Measurements from ENCODE around the gene GRM5. TPM values are rescaled to one million over a fixed set of nuclear protein-coding genes. Genes with fewer than 3 reads are reported as not detected.

Gene GRM5
- polyA plus RNA-seq, 3 donors: 0.17 to 0.20 (median 0.19) TPM

DNA sequence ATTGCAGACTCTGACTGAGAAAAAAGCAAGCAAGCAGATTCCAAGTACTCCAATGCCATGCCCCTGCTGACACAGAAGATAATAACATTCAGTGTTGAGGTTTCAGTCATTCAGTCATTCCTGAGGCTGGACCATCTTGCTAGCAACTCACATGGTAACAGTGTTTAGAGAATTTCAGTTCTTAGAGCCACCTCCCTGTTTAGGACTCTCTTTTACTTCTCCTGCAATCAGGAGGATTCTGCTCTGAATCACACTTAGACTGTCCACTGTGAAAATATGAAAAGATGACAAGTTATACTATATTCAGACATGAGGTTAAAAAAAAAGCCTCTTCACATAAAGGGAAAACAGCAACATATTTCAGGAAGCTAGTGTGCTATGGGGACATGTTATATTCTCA, 544.4 kb downstream of the GRM5 start:
- DNase-seq (ENCODE audit: low read depth in 3 of 3, low spot score in 2 of 3): no peak

DNA sequence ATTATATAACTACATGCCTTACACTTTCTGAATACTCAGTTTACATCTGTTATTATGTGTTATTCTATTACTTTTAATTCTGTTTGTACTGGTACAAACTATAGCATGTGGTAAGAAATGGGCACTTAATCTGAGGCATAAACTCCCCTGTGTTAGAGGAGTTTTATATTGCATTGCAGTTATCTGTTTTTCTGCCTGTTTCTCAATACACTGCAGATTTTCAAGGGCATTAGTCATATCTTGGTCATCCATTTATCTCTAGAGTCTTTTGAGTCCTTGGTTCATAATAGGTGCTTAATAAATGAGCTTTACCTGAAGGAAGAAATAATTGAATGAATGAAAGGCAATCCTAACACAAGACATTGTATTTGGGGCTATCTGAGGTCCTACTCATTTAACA, 545.4 kb downstream of the GRM5 start:
- no peak for DNase-seq (ENCODE audit: low read depth in 3 of 3, low spot score in 2 of 3)

GRCh38 chr11:88515002-88515401, 550.8 kb downstream of the GRM5 start:
- DNase-seq (ENCODE audit: low read depth in 3 of 3, low spot score in 2 of 3): no peak

- no peak for DNase-seq (ENCODE audit: low read depth in 3 of 3, low spot score in 2 of 3)
These were observed 554.8 kb downstream of the GRM5 start for GRCh38 chr11:88511006-88511405.

GRCh38 chr11:88508759-88509581, 556.8 kb downstream of the GRM5 start:
- DNase-seq (ENCODE audit: low read depth in 3 of 3, low spot score in 2 of 3): peak in 2 of 3 donors; percentile 24 to 31

- DNase-seq (ENCODE audit: low read depth in 3 of 3, low spot score in 2 of 3): peak in 1 of 3 donors; percentile 27
These were observed 557.4 kb downstream of the GRM5 start for GRCh38 chr11:88508418-88508758.

GRCh38 chr11:88507771-88508417, 557.9 kb downstream of the GRM5 start:
- DNase-seq (ENCODE audit: low read depth in 3 of 3, low spot score in 2 of 3): peak in 1 of 3 donors; percentile 24

DNA sequence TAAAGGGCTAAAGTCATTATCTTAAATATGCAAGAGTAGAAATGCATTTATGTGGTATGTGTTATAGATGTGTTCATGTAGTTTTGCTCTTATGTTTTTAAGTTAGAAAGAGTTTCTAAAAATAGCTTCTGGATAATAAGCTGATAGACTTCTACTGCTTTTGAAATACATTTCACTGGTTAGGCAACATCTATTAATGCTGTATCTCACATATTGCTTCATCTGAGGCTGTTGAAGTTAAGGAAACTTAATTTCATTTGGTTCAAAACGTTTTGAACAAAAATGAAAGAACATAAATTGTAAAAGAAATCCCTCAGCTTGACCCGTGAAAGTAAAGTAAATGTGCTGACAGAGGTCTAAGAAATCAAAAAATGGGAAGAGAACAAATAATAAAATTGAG, 564.2 kb downstream of the GRM5 start:
- DNase-seq (ENCODE audit: low read depth in 3 of 3, low spot score in 2 of 3): no peak

DNA sequence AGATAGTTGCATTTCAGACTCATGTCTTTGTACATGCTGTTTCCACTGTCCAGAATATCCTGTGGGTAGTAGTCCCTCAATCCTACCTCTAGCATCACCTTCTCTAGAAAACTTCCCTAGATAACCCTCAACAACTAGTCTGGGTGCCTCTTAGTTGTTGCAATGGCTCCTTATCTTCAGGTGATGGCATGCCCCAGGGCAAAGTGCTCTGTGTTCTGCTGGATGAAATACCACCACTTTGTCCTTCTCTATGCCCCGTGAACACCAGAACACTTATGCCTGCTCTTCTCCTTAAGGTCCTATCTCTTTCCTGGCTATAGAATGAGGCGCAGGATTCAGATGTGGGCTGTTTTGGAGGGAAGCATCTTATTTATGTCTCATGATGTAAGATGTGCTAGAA, 569.9 kb downstream of the GRM5 start:
- DNase-seq (ENCODE audit: low read depth in 3 of 3, low spot score in 2 of 3): no peak

- DNase-seq (ENCODE audit: low read depth in 3 of 3, low spot score in 2 of 3): no peak
These were observed 570.9 kb downstream of the GRM5 start for GRCh38 chr11:88494848-88495247.

DNA sequence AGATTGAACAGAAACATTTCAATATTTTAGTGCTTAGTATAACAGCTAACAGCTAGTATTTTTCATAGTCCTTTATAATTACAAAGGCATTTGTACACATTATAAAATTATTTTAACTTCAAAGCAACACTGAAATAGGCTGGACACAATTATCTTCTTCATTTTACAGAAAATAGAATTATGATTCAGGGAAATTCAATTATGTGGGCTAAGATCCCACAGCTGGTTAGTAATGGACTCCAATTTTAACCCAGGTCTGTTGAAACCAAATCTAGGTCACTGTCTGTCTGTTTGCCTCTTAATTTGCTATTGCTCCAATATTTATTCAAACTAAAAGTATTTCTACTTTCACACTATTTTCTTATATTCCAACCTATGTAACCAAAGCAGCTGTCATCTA, 574.1 kb downstream of the GRM5 start:
- DNase-seq (ENCODE audit: low read depth in 3 of 3, low spot score in 2 of 3): no peak

DNA sequence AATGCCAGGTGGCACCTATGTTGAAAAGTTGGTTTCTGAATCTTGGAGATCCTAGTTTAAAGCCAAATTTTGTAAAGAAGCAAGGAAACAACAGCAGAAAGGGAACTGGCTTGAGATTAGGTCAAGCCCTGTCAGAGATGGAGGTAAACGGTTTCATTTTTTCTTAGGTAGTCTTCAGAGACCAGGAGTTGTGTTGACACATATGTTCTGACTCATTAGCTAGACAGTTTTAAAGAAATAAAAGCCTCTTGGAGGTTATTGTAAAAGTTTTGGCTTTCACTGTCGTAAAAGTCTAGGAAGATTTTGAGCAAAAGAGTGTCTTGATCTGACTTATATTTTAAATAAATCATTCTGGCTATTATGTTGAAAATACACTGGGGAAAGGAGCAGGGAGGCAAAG, 576.8 kb downstream of the GRM5 start:
- DNase-seq (ENCODE audit: low read depth in 3 of 3, low spot score in 2 of 3): no peak

DNA sequence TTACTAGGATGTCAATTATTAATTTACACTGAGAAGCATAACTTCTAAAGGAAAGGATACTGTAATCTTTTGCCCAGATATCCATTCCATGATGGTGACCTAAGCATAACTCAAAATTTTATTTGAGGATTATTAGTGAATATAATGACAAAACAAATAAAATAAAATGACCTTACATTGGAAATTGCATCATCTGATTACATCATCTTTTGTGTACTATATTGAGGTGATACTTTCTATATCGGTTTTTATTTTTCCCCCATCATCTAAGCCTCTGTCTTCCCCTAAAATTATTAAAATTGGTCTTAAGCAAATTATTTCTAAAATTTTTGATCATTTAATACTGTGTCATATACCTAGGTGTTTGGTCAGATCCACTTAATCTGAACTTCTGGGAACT, 578.1 kb downstream of the GRM5 start:
- DNase-seq (ENCODE audit: low read depth in 3 of 3, low spot score in 2 of 3): no peak

GRCh38 chr11:88484873-88485621, 580.7 kb downstream of the GRM5 start:
- no peak for DNase-seq (ENCODE audit: low read depth in 3 of 3, low spot score in 2 of 3)

DNA sequence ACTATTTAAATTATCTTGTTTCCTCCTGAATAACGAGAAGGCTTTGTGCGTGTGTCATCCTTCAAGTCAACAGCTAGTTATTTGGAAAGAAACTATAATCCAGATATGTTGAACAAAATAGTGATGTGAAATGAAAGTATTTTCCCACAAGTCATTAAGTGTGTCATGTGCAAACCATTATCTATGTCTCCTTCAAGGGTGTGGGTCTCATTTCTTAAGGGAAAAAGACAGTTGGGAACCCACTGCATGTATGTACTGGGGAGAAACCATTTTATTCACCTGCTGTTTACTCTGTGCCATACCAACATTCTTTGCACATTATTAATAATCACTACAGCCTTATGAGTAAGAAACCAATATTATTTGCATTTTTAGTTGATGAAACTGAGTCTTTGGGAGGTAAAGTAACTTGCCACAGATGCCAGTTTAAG, 582.9 kb downstream of the GRM5 start:
- DNase-seq (ENCODE audit: low read depth in 3 of 3, low spot score in 2 of 3): no peak

DNA sequence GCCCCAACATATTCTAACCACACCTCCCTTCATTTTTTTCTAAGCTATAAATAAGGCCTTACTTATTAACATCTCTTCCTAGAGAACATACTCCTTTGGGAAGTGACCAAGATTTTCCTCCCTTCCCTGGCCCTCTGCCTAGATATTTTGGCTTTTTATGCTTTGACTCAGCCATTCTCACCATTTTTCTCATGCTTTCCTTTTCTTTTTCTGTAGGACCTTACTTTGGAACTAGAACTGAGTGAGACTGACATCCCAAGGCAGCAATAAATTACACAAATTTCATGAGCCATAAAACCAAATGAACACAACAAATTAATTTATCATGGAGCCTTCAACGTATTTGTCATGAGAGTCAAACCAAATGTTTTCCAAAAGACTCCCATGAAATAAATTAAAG, 585.6 kb downstream of the GRM5 start:
- DNase-seq (ENCODE audit: low read depth in 3 of 3, low spot score in 2 of 3): peak; percentile 57 to 79 (median 67)

- no peak for DNase-seq (ENCODE audit: low read depth in 3 of 3, low spot score in 2 of 3)
These were observed 587.5 kb downstream of the GRM5 start for GRCh38 chr11:88478136-88478815.

- no peak for DNase-seq (ENCODE audit: low read depth in 3 of 3, low spot score in 2 of 3)
These were observed 589.8 kb downstream of the GRM5 start for GRCh38 chr11:88475991-88476418.

DNA sequence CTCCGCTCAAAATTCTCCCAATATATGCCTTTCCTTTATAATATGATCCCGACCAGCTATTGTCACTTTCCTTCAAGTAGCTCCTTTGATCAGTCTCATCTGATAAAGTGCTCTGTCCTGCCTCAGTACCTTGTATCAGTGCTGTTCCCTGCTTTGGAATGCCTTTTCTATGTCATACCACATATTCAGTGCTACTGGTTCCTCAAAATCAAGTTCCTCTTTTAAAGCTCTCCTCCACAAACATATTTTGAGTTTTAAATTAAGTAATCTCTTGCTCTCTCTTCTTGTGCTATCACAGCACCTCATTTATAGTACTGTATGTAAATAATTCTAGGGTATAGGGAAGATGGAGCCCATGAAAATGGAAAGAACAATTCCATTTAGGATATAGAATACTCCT, 591.1 kb downstream of the GRM5 start:
- DNase-seq (ENCODE audit: low read depth in 3 of 3, low spot score in 2 of 3): no peak

- no peak for DNase-seq (ENCODE audit: low read depth in 3 of 3, low spot score in 2 of 3)
These were observed 596.1 kb downstream of the GRM5 start for GRCh38 chr11:88469561-88470225.
